ENCODE measurements around the gene GAS2.

- TF ChIP-seq CTCF (IDR thresholded peaks at IDR 0.05 in 4 of 5, conservative IDR thresholded peaks at IDR 0.05 in 1 of 5) (no peak), POLR2A (IDR thresholded peaks at IDR 0.05) (no peak)
Observed at GRCh38 chr11:22792497-22792896, 126.1 kb downstream of the GAS2 start.
